Endometrial microvascular endothelial cells (primary cell): ENCODE results near the gene BST1. TPM values are rescaled to one million over a fixed set of nuclear protein-coding genes. Genes with fewer than 3 reads are reported as not detected.
"Not testable (repeated sequence)": the region's sequence is repeated elsewhere in the genome, so short reads cannot be mapped to it uniquely, and the experiment has no call there.

Experiments used
- in situ Hi-C: cut with HindIII; loops from 2 replicates; pipeline ENCODE4 v1.10.0; 2017; ENCODE audit warnings: low sequenced_read_pairs, low pct_unique_long_range_greater_than_20kb; ENCODE audit errors: inconsistent ontology term
- total RNA-seq: library from RNA; depleted of rRNA; stranded (reverse); fragments of >200 nt; gene quantifications from one replicate; pipeline ENCODE4 v1.2.3, GENCODE V29; 2015; ENCODE audit errors: inconsistent ontology term

BST1 gene
- total RNA-seq, 1 donor from 2014 or later = 27.3 TPM

DNA sequence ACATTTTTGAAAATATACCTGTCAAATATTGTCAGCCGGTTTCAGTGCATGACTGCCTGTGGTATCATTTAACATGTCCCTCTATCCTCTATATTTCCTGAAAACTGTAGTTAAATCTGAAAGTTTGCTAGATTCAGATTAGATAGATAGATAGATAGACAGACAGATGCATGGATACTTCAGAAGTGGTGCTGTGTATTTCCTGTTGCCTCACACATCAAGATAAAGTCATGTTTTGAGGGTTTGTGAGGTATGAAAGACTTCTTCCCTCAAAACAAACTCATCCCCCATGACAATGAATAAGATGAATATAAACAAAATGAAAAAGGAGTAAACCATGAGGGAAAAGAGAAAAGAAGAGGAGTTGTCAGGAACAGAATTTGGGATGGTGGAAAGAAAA is 6.0 kb upstream of the BST1 start:
- in situ Hi-C loops = no loop called here

GRCh38 chr4:15703439-15703838 is 574 bp downstream of the BST1 start:
- in situ Hi-C loops = no loop called here

DNA sequence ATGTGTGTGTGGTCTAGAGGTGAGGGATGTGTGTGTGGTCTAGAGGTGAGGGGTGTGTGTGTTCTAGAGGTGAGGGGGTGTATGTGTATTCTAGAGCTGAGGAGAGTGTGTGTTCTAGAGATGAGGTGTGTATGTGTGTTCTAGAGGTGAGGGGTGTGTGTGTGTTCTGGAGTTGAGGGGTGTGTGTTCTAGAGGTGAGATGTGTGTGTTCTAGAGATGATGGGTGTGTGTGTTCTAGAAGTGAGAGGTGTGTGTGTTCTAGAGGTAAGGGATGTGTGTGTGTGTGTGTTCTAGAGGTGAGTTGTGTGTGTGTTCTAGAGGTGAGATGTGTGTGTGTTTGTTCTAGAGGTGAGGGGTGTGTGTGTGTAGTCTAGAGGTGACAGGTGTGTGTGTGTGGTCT is 1.3 kb downstream of the BST1 start:
- in situ Hi-C loops = no loop called here

DNA sequence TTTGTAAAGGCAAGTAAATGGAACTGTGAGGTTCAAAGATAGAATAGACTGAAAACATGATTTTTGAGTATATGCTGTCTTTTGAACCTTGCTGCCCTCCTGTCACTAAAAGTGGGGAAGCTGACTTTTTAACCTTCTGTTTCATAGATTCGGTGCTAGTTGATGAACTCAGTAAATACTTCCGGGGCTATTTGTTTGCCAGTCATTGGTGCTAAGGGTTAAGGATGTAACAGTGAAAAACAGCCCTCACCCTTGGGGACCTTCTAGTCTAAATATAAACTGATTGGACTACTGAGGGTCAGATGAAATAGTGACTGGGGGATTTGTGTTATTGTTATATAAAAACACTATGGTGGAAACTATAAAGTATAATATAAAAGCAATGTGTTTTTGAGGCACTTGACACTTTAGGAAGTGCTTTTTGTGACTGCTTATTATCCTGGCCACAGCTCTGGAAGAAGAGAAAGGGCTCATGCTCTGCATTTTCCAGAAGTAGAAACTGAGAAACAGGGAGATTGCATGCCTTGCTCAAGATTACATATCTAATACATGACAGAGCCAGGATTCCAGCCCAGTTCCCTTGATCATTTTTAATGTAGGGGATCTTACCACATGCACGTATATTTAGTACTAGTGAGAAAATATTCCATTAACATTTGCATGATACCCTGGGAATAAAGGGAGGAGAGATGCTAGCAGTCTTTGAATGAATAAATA is 3.9 kb downstream of the BST1 start:
- in situ Hi-C loops = no loop called here

GRCh38 chr4:15707363-15707715 is 4.5 kb downstream of the BST1 start:
- in situ Hi-C loops = no loop called here

DNA sequence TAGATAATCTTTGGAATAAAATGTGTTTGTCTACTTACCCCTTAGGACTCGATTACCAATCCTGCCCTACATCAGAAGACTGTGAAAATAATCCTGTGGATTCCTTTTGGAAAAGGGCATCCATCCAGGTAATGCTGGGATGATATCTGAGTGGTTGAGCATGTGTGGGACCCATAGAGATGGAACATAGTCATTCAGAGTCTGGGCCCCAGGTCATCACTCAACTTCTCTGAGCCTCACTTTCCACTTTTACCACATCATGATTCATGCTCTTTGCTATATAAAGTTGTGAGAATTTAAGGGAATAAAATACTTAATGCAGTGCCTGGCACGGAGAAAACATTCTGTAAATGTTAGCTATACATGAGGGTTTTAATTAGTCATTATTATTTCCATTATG is 8.9 kb downstream of the BST1 start:
- in situ Hi-C loops = no loop called here

GRCh38 chr4:15712214-15712613 is 9.3 kb downstream of the BST1 start:
- in situ Hi-C loops = no loop called here

DNA sequence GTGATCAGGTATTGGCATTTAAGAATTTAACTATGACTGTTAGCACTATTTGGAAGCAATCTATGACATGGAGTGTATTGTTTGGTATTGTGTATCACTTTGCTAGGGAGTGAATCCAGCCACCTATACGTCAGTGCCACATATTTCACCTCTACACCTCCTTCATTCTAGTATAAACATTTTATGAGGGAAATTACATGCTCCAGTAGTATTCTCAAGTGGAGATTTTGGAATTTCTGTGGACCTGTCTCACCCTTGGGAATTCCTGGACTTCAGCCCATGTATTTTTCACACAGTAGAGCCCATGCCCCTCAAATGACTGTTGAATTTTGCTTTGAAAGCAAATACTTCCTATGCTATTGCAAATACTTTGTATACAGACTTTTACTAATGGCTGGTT is 11.3 kb downstream of the BST1 start:
- in situ Hi-C loops = no loop called here

DNA sequence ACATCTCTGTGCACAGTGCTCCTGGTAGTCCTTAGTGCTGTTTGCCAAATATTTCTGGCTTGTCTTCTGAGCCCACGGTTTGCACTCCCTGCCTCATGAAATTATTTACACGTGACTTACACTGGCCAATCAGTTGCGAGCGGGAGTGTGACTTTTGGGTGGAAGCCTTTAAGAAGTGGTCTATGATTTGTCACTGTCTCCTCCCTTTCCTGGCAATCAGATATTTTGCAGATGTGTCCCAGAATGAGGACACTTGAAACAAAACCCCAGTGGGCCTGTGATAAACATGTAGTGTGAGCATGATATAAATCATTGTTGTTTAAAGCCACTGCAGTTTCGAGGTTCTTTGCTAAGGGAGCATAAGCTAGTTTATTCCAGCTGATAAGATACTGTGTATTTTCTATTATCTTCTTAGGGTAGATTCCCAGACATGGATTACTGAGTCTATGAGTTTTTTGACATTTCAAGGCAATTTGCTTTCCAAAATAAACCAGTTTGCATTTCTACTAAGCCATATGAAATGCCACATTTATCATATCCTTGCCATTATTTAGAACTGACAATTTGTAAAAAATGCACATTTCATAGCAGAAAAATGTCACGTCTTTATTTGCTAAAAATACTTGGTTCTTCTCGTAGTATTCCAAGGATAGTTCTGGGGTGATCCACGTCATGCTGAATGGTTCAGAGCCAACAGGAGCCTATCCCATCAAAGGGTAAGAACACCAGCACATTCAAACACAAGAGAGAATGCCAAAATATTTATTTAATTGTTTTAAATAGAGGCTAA is 12.0 kb downstream of the BST1 start:
- in situ Hi-C loops = no loop called here

DNA sequence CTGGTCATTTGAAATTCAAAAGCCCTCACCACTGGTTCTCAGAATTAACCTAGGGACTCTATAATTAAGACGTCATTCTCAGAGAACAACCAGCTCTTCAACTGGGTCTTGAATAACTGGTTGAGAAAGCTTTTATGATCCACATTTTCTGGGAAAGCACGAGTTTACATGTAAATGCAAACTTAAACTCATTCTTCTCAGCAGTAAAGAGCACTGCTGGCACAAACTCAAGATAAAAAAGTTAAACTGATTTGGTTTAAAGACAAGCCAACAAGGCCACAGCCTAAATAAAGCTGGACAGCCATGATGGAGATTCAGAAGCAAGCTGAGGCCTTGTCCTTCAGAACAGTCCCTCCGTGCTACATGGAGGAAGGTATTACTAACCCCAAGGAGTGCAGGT is 13.2 kb downstream of the BST1 start:
- in situ Hi-C loops = no loop called here

GRCh38 chr4:15717086-15717485 is 14.2 kb downstream of the BST1 start:
- in situ Hi-C loops = no loop called here

GRCh38 chr4:15717657-15718416 is 15.0 kb downstream of the BST1 start:
- in situ Hi-C loops = no loop called here

GRCh38 chr4:15718465-15718864 is 15.6 kb downstream of the BST1 start:
- in situ Hi-C loops = no loop called here

GRCh38 chr4:15718959-15719358 is 16.1 kb downstream of the BST1 start:
- in situ Hi-C loops = no loop called here

DNA sequence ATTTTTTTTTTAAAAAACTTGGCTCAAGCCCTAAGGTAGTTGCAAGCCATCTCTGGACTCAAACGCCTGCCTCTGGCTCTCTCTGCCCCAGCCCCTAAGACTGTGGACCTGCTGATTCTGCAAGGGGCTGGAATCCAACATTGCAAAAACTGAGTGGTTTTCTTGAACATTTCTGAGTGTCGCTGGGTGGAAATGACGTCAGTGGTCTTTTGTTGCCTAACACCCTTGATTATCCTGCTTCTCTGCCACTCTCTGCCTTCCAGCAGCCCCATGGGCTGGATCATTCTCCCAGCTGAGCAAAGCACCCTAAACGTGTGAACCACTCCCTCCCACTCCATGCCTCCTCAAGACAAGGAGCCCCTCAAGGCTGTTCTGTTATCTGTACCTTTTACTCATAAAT is 16.6 kb downstream of the BST1 start:
- in situ Hi-C loops = no loop called here

DNA sequence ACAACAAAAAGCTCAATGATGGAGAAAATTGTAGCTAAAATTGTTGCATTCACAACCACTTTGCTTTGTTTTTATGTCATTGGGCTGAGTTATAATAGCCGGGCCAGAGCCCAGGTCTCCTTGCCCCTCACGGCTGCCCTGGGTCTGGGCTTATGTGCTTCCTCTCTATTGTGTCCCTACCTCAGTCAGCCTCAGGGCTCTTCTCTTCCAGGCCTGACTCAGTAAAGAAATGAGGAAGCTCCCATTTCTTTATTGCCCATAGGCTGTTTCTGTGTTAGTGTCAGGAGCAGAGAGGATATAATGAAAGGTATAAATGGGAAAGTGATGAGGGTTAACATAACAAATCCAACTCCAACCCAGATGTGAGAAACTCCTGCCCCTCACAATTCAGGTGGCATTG is 18.0 kb downstream of the BST1 start:
- in situ Hi-C loops = no loop called here

DNA sequence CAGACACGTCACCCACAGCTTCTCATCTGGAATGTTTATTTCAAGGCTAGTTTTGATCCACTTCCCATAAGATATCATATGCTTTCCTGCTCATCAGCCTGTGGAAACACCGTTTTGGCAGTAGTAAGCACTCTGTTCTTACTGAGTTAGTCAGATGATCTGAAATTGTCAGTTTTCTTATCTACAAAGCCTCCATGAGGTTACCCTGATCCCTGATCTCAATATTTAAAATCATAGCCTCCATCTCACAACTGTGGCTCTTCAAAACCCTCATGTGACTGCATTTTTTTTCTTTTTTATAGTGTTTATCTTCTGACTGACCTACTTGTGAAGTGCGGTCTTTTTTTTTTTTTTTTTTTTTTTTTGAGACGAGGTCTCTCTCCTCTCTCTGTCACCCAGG is 22.7 kb downstream of the BST1 start:
- in situ Hi-C loops = no loop called here

DNA sequence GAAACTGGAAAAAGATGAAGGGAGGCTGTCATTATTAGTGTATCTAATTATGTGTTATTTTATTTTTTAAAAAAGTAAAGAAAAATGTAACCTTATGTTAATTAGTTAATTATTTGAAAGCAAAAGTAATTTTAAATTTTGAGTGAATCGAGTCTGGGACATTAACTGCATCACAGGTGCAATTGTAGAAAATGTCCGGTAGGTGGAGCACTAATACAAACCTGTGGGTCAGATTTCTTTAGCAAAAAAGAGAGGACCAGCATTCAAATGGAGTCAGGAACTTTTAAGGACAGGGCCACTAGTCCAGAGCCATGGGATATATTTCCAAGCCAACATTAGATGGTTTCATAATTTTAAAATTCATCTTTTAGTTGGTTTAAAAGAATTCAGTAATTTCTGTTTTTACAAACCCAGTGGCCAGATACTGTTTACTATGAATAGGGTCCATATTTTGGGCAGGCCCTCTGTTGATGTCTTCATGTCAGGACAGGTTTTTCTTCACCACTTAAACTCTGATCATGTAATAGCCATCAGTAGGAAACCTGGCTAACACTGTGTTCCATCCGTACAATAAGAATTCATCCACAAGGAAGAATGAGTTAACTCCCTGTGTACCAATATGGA is 27.2 kb downstream of the BST1 start:
- in situ Hi-C loops = no loop called here

DNA sequence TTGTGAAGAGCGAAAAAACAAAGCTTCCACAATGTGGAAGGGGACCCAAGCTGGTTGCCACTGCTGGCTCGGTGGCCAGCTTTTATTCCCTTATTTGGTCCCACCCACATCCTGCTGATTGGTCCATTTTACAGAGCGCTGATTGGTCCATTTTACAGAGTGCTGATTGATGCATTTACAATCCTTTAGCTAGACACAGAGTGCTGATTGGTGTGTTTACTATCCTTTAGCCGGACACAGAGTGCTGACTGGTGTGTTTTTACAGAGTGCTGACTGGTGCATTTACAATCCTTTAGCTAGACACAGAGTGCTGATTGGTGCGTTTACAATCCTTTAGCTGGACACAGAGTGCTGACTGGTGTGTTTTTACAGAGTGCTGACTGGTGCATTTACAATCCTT is 30.2 kb downstream of the BST1 start:
- in situ Hi-C loops = not testable (repeated sequence)

DNA sequence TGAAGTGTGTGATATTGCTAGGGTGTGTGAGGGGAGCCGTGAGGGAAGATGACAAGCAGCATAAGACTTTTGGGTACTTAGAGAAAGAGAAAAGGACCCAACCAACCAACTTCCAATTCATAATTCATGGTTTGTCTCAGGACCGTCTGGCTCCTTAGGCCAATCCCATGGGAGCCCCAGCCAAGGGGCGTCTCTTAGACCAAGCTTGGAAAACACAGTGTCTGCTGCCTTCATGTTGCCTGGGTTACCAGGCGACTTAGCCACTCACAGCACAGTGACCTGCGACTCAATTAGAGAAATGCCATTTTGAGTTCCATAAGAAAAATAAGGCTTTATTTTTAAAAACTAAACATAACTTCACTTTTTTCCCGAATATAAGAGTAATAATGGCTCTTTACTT is 32.7 kb downstream of the BST1 start:
- in situ Hi-C loops = no loop called here
